ENCODE data around the gene HSPA1L.
A peak's percentile ranks its signal among the peaks of the same experiment; 100 is the strongest.

HSPA1L gene

GRCh38 chr6:31771992-31772358 is 43.1 kb downstream of the HSPA1L start:
- TF ChIP-seq, protein P1, sequence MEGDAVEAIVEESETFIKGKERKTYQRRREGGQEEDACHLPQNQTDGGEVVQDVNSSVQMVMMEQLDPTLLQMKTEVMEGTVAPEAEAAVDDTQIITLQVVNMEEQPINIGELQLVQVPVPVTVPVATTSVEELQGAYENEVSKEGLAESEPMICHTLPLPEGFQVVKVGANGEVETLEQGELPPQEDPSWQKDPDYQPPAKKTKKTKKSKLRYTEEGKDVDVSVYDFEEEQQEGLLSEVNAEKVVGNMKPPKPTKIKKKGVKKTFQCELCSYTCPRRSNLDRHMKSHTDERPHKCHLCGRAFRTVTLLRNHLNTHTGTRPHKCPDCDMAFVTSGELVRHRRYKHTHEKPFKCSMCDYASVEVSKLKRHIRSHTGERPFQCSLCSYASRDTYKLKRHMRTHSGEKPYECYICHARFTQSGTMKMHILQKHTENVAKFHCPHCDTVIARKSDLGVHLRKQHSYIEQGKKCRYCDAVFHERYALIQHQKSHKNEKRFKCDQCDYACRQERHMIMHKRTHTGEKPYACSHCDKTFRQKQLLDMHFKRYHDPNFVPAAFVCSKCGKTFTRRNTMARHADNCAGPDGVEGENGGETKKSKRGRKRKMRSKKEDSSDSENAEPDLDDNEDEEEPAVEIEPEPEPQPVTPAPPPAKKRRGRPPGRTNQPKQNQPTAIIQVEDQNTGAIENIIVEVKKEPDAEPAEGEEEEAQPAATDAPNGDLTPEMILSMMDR (IDR thresholded peaks at IDR 0.05), result no peak

- TF ChIP-seq, protein P1 (IDR thresholded peaks at IDR 0.05), result no peak
Observed at GRCh38 chr6:31770860-31771259, 44.2 kb downstream of the HSPA1L start.

- TF ChIP-seq, protein P1 (IDR thresholded peaks at IDR 0.05), result peak; percentile 80
Observed at GRCh38 chr6:31769684-31770371, 45.3 kb downstream of the HSPA1L start.

GRCh38 chr6:31768363-31769257 is 46.5 kb downstream of the HSPA1L start:
- TF ChIP-seq, protein P1 (IDR thresholded peaks at IDR 0.05), result no peak

DNA sequence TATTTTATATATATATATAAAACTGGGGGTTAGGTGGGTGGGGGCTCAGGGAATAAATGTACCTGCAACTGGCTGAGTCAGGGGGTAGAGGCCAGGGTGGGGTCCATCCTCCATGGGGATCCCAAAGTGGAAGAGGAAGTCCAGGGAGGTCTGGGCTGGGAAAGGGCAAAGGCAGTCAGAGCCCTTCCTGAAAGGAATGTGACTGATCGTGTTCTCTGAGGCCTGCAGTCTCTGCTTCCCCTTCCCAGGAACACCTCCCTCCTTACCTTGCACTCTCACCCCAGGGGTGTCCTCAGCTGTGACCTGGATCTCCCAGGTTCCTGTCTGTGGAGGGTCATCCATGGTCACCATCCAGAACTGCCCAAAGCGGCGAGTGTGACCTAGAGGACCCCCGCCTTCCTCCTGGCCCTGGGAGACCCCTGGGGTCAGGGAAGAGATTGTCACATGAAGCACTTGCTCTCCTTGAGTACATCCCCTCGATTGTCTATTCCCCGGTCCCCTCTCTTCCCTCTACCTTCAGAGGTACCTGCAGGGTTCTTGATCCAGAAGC is 47.9 kb downstream of the HSPA1L start:
- TF ChIP-seq, protein P1 (IDR thresholded peaks at IDR 0.05), result no peak

- TF ChIP-seq, protein P1 (IDR thresholded peaks at IDR 0.05), result no peak
Observed at GRCh38 chr6:31765910-31766794, 48.9 kb downstream of the HSPA1L start.

- TF ChIP-seq, protein P1 (IDR thresholded peaks at IDR 0.05), result no peak
Observed at GRCh38 chr6:31765559-31765909, 49.5 kb downstream of the HSPA1L start.
